Ovary (tissue), 9 donors: ENCODE measurements around the gene CCL22. TPM values are rescaled to one million over a fixed set of nuclear protein-coding genes. Genes with fewer than 3 reads are reported as not detected.
"Not testable (repeated sequence)": the region's sequence is repeated elsewhere in the genome, so short reads cannot be mapped to it uniquely, and the experiment has no call there.

Experiments used
- DNase-seq, 5 donors: peaks; one replicate each; pipeline ENCODE4 v3.0.0-alpha.2; 2019 to 2020
- H3K27ac ChIP-seq, 2 donors: fragments of 200-600 bp; one replicate each; pipeline versions ENCODE4 v1.5.1 to v1.8.0; 2019 to 2022
- H3K27me3 ChIP-seq: fragments of 200-600 bp; one replicate; pipeline ENCODE4 v1.8.0; 2022
- H3K36me3 ChIP-seq: fragments of 200-600 bp; sonication (generic); one replicate; pipeline ENCODE4 v1.5.1; 2019
- H3K4me1 ChIP-seq: one replicate; pipeline ENCODE4 v1.8.1; 2013; ENCODE audit warnings: mild to moderate bottlenecking, moderate library complexity; ENCODE audit not compliant: insufficient read depth
- H3K4me3 ChIP-seq: fragments of 200-600 bp; sonication (generic); one replicate; pipeline ENCODE4 v1.5.1; 2017
- H3K9me3 ChIP-seq, 2 donors: fragments of 200-600 bp in 1 of 2; sonication (generic) in 1 of 2; one replicate each; pipeline versions ENCODE4 v1.5.1 to v1.8.1; 2013 to 2019; ENCODE audit warnings: mild to moderate bottlenecking in 1 of 2, moderate library complexity in 1 of 2
- EP300 ChIP-seq: sonication (generic); formaldehyde crosslinking; IDR thresholded peaks from one replicate; pipeline ENCODE4 v1.6.1; 2017; ENCODE audit warnings: antibody characterized with exemption
- POLR2A ChIP-seq: fragments of 450-650 bp; IDR thresholded peaks from one replicate; pipeline ENCODE4 v1.6.1; 2017; ENCODE audit warnings: antibody characterized with exemption, mild to moderate bottlenecking, moderate library complexity
- WGBS, 3 donors: extraction: QIAGEN DNeasy Blood & Tissue Kit in 1 of 3; methylation state at CpG; one replicate each; pipeline versions ENCODE4 v1.1.5 to v1.1.7; 2013 to 2017; 5-methylcytosine and 5-hydroxymethylcytosine counted together
- intact Hi-C, 4 donors: fragments of 100-400 bp; cut with DNase I; formaldehyde crosslinking; loops; one replicate each; pipeline versions ENCODE4 v1.11.0 to v1.15.1; 2022 to 2023
- polyA plus RNA-seq, 2 donors: library from polyadenylated mRNA; stranded (reverse); fragments of 200-250 nt in 1 of 2; fragments of 350-450 nt in 1 of 2; fragmentation: Illumina TruSeq in 1 of 2; extraction: RNeasy Lipid Tissue Mini Kit (QIAGEN cat#74804) in 1 of 2; gene quantifications; one replicate each; pipeline ENCODE4 v1.2.3, GENCODE V29; 2013 to 2014
- total RNA-seq, 7 donors: library from RNA; depleted of rRNA in 2 of 7; stranded (reverse); fragments of >200 nt in 2 of 7; fragmentation: NEBNext Ultra II Directional in 3 of 7; extraction: Animal tissue kit (Norgen Biotek cat#: 25700) in 3 of 7; gene quantifications; one replicate each; pipeline versions ENCODE4 v1.1.0 to v1.2.4, GENCODE V29; 2016 to 2023
- TF ChIP-seq, protein P1 (sequence below), 3 donors: fragments of 450-650 bp in 2 of 3; fragments of 200-600 bp in 1 of 3; IDR thresholded peaks; one replicate each; pipeline versions ENCODE4 v1.5.1 to v1.8.0; 2016 to 2022; ENCODE audit warnings: antibody characterized with exemption in 3 of 3, mild to moderate bottlenecking in 1 of 3
- donor health status: DM: no; HTN: no; CAD: no; lungs with moderate emphysema.
- donor health status: DM: no; HTN: no; CAD: no.
- donor health status: Bipolar disorder and iron deficiency.
- donor health status: DM: yes; HTN: yes; CAD: no.
- donor health status: DM: no; HTN: no; CAD: no.
- donor health status: DM: yes; HTN: yes; CAD: no.

CCL22 gene
- total and polyA plus RNA-seq, 9 donors = 0.40 to 0.74 TPM; not detected in 7

DNA sequence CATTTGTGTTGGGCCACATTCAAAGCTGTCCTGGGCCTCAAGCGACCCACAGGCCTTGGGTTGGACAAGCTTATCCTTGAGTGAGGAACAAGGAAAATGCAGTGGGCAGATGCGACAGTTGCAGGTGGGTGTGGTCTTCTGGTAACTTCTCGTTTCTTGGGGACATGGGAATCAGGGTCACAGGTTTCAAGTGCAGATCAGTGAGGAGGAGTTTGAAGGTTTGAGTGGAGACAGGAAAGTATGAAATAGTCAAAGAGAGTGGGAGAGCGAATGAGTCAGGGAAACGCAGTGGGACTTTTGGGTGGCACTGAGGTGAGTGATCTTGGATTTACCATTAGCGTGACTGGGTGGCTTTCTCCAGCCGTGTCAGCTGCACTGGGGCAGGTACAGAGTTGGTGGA lies 15.4 kb upstream of the CCL22 start:
- WGBS, 3 donors = 85 to 90% (median 87%) methylated on average over 7 of the region's 7 CpGs
- DNase-seq = no peak
- intact Hi-C loops = no loop called here
- H3K9me3 ChIP-seq = no peaks in the 10 kb centered on the region
- TF ChIP-seq, protein P1, sequence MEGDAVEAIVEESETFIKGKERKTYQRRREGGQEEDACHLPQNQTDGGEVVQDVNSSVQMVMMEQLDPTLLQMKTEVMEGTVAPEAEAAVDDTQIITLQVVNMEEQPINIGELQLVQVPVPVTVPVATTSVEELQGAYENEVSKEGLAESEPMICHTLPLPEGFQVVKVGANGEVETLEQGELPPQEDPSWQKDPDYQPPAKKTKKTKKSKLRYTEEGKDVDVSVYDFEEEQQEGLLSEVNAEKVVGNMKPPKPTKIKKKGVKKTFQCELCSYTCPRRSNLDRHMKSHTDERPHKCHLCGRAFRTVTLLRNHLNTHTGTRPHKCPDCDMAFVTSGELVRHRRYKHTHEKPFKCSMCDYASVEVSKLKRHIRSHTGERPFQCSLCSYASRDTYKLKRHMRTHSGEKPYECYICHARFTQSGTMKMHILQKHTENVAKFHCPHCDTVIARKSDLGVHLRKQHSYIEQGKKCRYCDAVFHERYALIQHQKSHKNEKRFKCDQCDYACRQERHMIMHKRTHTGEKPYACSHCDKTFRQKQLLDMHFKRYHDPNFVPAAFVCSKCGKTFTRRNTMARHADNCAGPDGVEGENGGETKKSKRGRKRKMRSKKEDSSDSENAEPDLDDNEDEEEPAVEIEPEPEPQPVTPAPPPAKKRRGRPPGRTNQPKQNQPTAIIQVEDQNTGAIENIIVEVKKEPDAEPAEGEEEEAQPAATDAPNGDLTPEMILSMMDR (IDR thresholded peaks at IDR 0.05) = no peak
- TF ChIP-seq EP300 (no peak), POLR2A (no peak)
- H3K27me3 ChIP-seq = no peaks in the 10 kb centered on the region
- no peaks in the 10 kb centered on the region for H3K4me1 ChIP-seq
- no peak overlapping the region for H3K27ac ChIP-seq
- no peaks in the 10 kb centered on the region for H3K36me3 ChIP-seq
- H3K4me3 ChIP-seq = no peak overlapping the region

DNA sequence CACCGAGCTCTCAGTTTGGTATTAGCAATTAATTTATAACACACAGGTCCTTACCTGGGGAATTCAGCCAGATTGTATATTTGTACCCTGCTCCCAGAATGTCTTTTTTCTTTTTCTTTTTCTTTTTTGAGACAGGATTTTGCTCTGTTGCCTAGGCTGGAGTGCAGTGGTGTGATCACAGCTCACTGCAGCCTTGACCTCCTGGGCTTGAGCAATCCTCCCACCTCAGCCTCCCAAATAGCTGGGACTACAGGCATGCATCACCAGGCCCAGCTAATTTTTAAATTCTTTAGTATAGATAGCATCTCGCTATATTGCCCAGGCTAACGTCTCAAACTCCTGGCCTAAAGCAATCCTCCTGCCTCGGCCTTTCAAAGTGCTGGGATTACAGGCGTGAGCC lies 14.5 kb upstream of the CCL22 start:
- H3K27ac ChIP-seq, DNase-seq, H3K4me1 ChIP-seq, H3K4me3 ChIP-seq, intact Hi-C loops, H3K27me3 ChIP-seq, H3K9me3 ChIP-seq, H3K36me3 ChIP-seq: not testable (repeated sequence)
- 79 to 87% (median 86%) methylated on average over 5 of the region's 5 CpGs for WGBS, 3 donors

DNA sequence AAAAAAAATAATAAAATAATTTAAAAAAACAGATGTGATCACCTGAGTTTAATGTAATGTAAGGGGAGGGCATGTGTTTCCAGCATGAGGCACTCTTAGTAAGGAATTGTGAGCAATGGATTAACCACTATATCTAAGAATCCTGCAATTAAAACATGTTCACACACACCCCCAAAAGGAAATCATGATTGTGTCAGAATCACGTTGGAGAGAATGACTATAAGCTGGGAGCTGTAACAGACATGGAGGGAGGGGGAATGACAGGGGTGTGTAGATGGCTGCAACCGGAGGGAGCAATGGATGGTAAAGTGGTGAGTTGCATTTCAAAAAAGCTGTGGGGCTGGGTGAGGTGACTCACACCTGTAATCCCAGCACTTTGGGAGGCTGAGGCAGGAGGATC lies 13.6 kb upstream of the CCL22 start:
- WGBS, 3 donors = 62 to 65% (median 63%) methylated on average over 2 of the region's 2 CpGs

DNA sequence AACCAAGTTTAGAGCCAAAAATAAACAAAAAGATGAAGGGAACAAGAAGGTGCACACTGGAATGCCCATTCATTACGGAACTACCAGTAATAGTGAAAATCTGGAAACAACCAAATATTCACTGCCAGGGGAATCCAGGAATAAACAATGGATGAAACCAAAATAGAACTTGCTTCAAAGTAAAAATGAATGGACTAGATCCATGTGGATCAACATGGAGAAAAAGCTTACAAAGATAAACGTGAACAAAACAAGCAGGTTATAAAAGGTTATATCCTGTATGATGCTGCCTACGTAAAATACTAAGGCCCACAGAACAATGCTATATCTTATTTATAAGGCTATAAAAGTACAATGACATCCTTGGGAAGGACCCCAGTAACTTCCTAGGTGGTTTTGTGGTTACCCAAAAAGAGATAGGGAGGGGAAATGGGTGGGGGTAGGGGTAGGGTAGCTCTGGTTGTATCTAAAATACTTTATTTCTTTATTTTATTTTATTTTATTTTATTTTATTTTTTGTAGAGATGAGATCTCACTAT lies 12.8 kb upstream of the CCL22 start:
- WGBS, 3 donors = 44 to 57% (median 44%) methylated on average over 3 of the region's 3 CpGs
- Histone ChIP-seq H3K27me3 (no peaks in the 10 kb centered on the region), H3K4me1 (no peaks in the 10 kb centered on the region), H3K4me3 (no peak overlapping the region), H3K9me3 (no peaks in the 10 kb centered on the region), H3K36me3 (no peaks in the 10 kb centered on the region), H3K27ac (no peak overlapping the region)
- intact Hi-C loops = no loop called here
- no peak for DNase-seq
- TF ChIP-seq EP300 (no peak), POLR2A (no peak)
- TF ChIP-seq, protein P1 (IDR thresholded peaks at IDR 0.05) = no peak

More for the DNA sequence above, 13.6 kb upstream of the CCL22 start:
- Histone ChIP-seq H3K9me3 (no peaks in the 10 kb centered on the region), H3K4me1 (no peaks in the 10 kb centered on the region), H3K4me3 (no peak overlapping the region), H3K36me3 (no peaks in the 10 kb centered on the region), H3K27me3 (no peaks in the 10 kb centered on the region), H3K27ac (no peak overlapping the region)
- intact Hi-C loops = no loop called here
- no peak for DNase-seq
- TF ChIP-seq, protein P1 (IDR thresholded peaks at IDR 0.05) = no peak
- no peak for TF ChIP-seq POLR2A
- TF ChIP-seq EP300 = no peak

DNA sequence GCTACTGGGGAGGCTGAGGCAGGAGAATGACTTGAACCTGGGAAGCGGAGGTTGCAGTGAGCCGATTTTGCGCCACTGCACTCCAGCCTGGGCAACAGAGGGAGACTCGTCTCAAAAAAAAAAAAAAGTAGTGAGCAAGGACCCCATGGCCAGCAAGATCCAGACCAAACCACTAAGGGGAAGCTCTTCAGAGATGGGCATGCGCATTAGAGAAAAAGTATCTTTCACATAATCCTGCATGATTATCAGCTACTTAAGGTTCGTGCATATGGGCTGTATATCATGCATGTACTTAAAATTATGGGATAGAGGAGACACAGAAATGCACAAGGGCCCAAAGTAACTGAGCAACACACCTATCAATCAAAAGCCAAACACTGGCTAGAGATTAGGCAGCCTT lies 10.7 kb upstream of the CCL22 start:
- TF ChIP-seq POLR2A (no peak), EP300 (no peak)
- TF ChIP-seq, protein P1 (IDR thresholded peaks at IDR 0.05) = no peak
- H3K4me3 ChIP-seq = no peak overlapping the region
- no peak for DNase-seq
- H3K9me3 ChIP-seq = no peaks in the 10 kb centered on the region
- intact Hi-C loops = no loop called here
- H3K27me3 ChIP-seq = no peaks in the 10 kb centered on the region
- 78 to 87% (median 83%) methylated on average over 6 of the region's 6 CpGs for WGBS, 3 donors
- H3K27ac ChIP-seq = no peak overlapping the region
- no peaks in the 10 kb centered on the region for H3K4me1 ChIP-seq
- H3K36me3 ChIP-seq = no peaks in the 10 kb centered on the region
